ENCODE results near the gene TSPOAP1.

TSPOAP1 gene

DNA sequence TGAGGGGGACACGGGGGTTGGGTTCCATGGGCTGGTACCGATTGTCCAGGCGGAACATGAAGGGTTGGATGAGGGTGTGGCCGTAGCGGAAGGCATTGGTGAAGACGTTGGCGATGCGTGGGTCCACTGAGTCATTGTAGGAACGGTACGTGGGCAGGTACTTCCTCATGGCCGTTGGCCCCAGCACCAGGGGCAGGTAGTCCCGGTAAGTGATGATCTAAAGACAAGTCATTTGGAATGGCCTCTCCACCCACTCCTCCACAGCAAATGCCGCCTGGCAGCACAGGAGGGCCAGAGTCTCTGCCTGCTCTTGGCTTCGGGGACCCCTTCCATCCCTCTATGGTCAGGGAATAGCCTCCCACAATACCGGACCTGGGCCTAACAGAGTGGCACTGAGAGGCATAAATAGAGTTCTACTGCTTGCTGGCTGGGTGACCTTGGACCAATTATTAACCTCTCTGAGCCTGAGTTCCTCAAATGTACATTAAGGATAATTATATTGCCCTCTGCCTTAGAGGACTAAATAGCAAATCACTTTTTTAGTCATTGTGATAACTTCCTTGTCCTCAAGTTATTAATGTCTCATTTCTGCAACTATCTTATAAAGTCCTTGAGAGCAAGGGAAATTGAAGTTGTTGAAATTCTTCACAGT, 55.0 kb downstream of the TSPOAP1 start:
- no peaks in the 10 kb centered on the region for H3K9me2 ChIP-seq (replicated peaks; ENCODE audit: insufficient read depth, low read length)
- H3K4me2 ChIP-seq (ENCODE audit: low read depth, low read length, poor library complexity, severe bottlenecking) = no peak overlapping the region
- no peak overlapping the region for H2AFZ ChIP-seq (ENCODE audit: low read depth, low read length, severe bottlenecking)
- H3K79me2 ChIP-seq (ENCODE audit: insufficient read depth, low read length) = no peaks in the 10 kb centered on the region
- H3K36me3 ChIP-seq (ENCODE audit: low read length) = no peaks in the 10 kb centered on the region
- no peaks in the 10 kb centered on the region for H3K27me3 ChIP-seq (ENCODE audit: low read length)
- H4K20me1 ChIP-seq (ENCODE audit: low read depth, low read length) = no peaks in the 10 kb centered on the region
- H3K9me3 ChIP-seq (ENCODE audit: insufficient read depth, low read length) = no peaks in the 10 kb centered on the region
- TF ChIP-seq, protein P1, sequence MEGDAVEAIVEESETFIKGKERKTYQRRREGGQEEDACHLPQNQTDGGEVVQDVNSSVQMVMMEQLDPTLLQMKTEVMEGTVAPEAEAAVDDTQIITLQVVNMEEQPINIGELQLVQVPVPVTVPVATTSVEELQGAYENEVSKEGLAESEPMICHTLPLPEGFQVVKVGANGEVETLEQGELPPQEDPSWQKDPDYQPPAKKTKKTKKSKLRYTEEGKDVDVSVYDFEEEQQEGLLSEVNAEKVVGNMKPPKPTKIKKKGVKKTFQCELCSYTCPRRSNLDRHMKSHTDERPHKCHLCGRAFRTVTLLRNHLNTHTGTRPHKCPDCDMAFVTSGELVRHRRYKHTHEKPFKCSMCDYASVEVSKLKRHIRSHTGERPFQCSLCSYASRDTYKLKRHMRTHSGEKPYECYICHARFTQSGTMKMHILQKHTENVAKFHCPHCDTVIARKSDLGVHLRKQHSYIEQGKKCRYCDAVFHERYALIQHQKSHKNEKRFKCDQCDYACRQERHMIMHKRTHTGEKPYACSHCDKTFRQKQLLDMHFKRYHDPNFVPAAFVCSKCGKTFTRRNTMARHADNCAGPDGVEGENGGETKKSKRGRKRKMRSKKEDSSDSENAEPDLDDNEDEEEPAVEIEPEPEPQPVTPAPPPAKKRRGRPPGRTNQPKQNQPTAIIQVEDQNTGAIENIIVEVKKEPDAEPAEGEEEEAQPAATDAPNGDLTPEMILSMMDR (IDR thresholded peaks at IDR 0.05; ENCODE audit: insufficient read depth, low read length, poor library complexity, severe bottlenecking) = no peak
- no peak for TF ChIP-seq EZH2phosphoT487 (conservative IDR thresholded peaks at IDR 0.05; ENCODE audit: low read length)
- H3K9ac ChIP-seq (ENCODE audit: low read length) = no peak overlapping the region
- no peak overlapping the region for H3K27ac ChIP-seq (ENCODE audit: low read depth, low read length)
- H3F3A ChIP-seq (ENCODE audit: insufficient read depth) = no peaks in the 10 kb centered on the region
- no peak overlapping the region for H3K4me3 ChIP-seq (ENCODE audit: insufficient read depth, low read length, poor library complexity, severe bottlenecking)

DNA sequence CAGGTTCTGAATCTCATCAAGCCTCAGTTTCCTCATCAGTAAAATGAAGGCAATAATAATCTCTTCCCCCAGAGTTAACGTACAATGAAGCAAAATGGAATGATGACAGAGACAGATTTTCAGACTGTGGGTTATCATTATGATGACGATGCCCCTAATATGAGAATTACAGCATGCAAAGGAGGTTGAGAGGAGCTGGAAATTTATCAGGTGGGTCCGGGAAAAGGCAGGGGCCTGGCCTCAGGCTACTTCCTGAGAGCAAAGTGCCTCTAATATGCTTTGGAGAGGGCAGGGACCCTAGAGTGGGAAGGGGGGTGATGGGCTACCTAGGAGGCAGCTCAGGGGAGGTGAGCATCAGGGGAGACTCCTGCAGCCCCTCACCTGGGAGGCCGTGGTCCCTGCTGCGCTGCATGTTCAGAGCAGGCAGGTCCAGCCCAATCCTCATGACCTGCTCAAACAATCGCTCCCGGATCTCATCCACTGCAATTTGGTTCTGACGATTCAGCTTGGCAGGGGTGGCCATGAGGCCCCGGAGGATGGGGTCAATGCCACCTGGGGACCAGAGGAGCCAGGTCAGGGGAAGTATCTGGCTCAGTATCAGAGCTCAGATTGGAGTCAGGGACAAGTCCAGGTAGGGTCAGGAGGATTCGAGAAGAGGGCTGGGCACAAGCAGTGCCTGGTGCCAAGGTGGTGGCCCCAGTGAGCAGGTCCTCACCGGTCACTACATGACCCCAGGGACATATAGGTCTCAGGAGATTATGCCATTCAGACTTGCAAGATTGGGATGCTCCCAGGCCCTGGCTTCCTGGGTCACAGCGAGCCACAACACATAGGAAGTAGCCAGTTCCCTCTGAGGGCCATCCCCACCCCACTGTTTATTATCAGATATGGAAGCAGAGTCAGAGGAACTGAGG, 56.0 kb downstream of the TSPOAP1 start:
- H4K20me1 ChIP-seq (ENCODE audit: low read depth, low read length) = no peaks in the 10 kb centered on the region
- no peak overlapping the region for H3K9ac ChIP-seq (ENCODE audit: low read length)
- no peaks in the 10 kb centered on the region for H3K27me3 ChIP-seq (ENCODE audit: low read length)
- no peaks in the 10 kb centered on the region for H3K79me2 ChIP-seq (ENCODE audit: insufficient read depth, low read length)
- no peak overlapping the region for H3K4me3 ChIP-seq (ENCODE audit: insufficient read depth, low read length, poor library complexity, severe bottlenecking)
- TF ChIP-seq, protein P1 (IDR thresholded peaks at IDR 0.05; ENCODE audit: insufficient read depth, low read length, poor library complexity, severe bottlenecking) = no peak
- TF ChIP-seq EZH2phosphoT487 (conservative IDR thresholded peaks at IDR 0.05; ENCODE audit: low read length) = no peak
- H3K4me2 ChIP-seq (ENCODE audit: low read depth, low read length, poor library complexity, severe bottlenecking) = no peak overlapping the region
- H3K9me3 ChIP-seq (ENCODE audit: insufficient read depth, low read length) = no peaks in the 10 kb centered on the region
- no peak overlapping the region for H2AFZ ChIP-seq (ENCODE audit: low read depth, low read length, severe bottlenecking)
- H3K27ac ChIP-seq (ENCODE audit: low read depth, low read length) = no peak overlapping the region
- no peaks in the 10 kb centered on the region for H3K9me2 ChIP-seq (replicated peaks; ENCODE audit: insufficient read depth, low read length)
- H3K36me3 ChIP-seq (ENCODE audit: low read length) = no peaks in the 10 kb centered on the region
- H3F3A ChIP-seq (ENCODE audit: insufficient read depth) = no peaks in the 10 kb centered on the region

DNA sequence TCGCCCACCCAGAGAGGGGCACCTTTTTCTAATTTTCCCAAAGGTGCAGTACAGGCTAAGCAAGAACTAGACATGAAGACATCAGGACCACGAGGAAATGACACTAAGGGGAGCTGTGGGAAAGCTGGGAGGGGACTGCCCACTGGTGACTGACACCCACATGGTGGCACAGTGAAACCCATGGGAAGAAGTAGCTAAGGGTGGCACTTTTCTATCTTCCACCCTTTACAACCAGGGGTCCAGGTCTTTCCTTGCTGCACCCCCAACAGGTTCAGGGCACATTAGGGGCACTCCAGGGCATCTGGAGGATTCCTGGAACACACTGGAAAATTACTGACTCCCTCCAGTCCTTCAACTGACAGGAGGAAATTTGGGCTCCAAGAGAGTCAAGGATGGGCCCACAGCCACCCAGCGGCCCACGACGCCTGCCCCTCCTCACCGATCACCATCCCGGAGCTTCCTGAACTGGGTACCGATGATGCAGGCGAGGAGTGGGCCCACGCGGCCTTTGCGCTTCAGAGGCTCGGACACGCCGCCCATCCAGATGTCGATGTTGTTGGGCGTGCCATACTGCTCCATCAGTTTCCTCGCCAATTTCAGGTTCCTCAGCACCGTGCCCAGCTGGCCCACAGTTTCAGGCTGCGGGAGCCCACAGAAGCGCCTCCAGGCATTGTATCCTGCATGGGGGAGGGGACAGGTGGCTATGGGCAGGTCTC, 57.2 kb downstream of the TSPOAP1 start:
- Histone ChIP-seq H3K27me3 (ENCODE audit: low read length) (no peaks in the 10 kb centered on the region), H3K9me3 (ENCODE audit: insufficient read depth, low read length) (no peaks in the 10 kb centered on the region), H3K27ac (ENCODE audit: low read depth, low read length) (no peak overlapping the region), H3K36me3 (ENCODE audit: low read length) (no peaks in the 10 kb centered on the region), H3K4me3 (ENCODE audit: insufficient read depth, low read length, poor library complexity, severe bottlenecking) (no peak overlapping the region), H4K20me1 (ENCODE audit: low read depth, low read length) (no peaks in the 10 kb centered on the region), H3F3A (ENCODE audit: insufficient read depth) (no peaks in the 10 kb centered on the region), H3K79me2 (ENCODE audit: insufficient read depth, low read length) (no peaks in the 10 kb centered on the region), H3K9ac (ENCODE audit: low read length) (no peak overlapping the region), H3K4me2 (ENCODE audit: low read depth, low read length, poor library complexity, severe bottlenecking) (no peak overlapping the region), H2AFZ (ENCODE audit: low read depth, low read length, severe bottlenecking) (no peak overlapping the region), H3K9me2 (replicated peaks; ENCODE audit: insufficient read depth, low read length) (no peaks in the 10 kb centered on the region)
- TF ChIP-seq EZH2phosphoT487 (conservative IDR thresholded peaks at IDR 0.05; ENCODE audit: low read length) = no peak
- TF ChIP-seq, protein P1 (IDR thresholded peaks at IDR 0.05; ENCODE audit: insufficient read depth, low read length, poor library complexity, severe bottlenecking) = no peak
